ENCODE results near the gene MICAL3. TPM values are rescaled to one million over a fixed set of nuclear protein-coding genes. Genes with fewer than 3 reads are reported as not detected.

Gene MICAL3
- total RNA-seq, 4 donors from 2014 or later, result 15.8 to 45.4 (median 31.6) TPM

GRCh38 chr22:18044548-18045271 is 20.3 kb upstream of the MICAL3 start:
- no peak for TF ChIP-seq CTCF (IDR thresholded peaks at IDR 0.05; ENCODE audit: low read depth)

GRCh38 chr22:18042685-18043084 is 18.3 kb upstream of the MICAL3 start:
- no peak for TF ChIP-seq CTCF (IDR thresholded peaks at IDR 0.05; ENCODE audit: low read depth)

- TF ChIP-seq CTCF (IDR thresholded peaks at IDR 0.05; ENCODE audit: low read depth), result no peak
These were observed 11.4 kb upstream of the MICAL3 start for GRCh38 chr22:18035751-18036150.

GRCh38 chr22:18034076-18034475 is 9.7 kb upstream of the MICAL3 start:
- no peak for TF ChIP-seq CTCF (IDR thresholded peaks at IDR 0.05; ENCODE audit: low read depth)

GRCh38 chr22:18033204-18033998 is 9.0 kb upstream of the MICAL3 start:
- TF ChIP-seq CTCF (IDR thresholded peaks at IDR 0.05; ENCODE audit: low read depth), result no peak

GRCh38 chr22:18032455-18033101 is 8.2 kb upstream of the MICAL3 start:
- TF ChIP-seq CTCF (IDR thresholded peaks at IDR 0.05; ENCODE audit: low read depth), result no peak

Data from subcutaneous adipose tissue (tissue), 4 donors.